CD4-positive, alpha-beta T cell treated with Interleukin-6 at 100 ng/mL for 8 hours (primary cell): ENCODE measurements around the gene RPL31.
"Not testable (repeated sequence)": the region's sequence is repeated elsewhere in the genome, so short reads cannot be mapped to it uniquely, and the experiment has no call there.

Source experiments
- DNase-seq: peaks from one replicate; pipeline ENCODE4 v3.0.0-alpha.2; 2020; ENCODE audit warnings: mixed read lengths, low spot score

The RPL31 gene

GRCh38 chr2:101026923-101027469, 24.9 kb downstream of the RPL31 start:
- no peak for DNase-seq

GRCh38 chr2:101027852-101028251, 25.8 kb downstream of the RPL31 start:
- no peak for DNase-seq

- DNase-seq: no peak
These were observed 28.9 kb downstream of the RPL31 start for GRCh38 chr2:101030866-101031554.

GRCh38 chr2:101032084-101032776, 30.1 kb downstream of the RPL31 start:
- no peak for DNase-seq

GRCh38 chr2:101036562-101036961, 34.5 kb downstream of the RPL31 start:
- no peak for DNase-seq

- no peak for DNase-seq
These were observed 35.2 kb downstream of the RPL31 start for GRCh38 chr2:101037161-101037755.

- no peak for DNase-seq
These were observed 36.6 kb downstream of the RPL31 start for GRCh38 chr2:101038455-101039255.

GRCh38 chr2:101040072-101040471, 38.0 kb downstream of the RPL31 start:
- no peak for DNase-seq

- no peak for DNase-seq
These were observed 38.7 kb downstream of the RPL31 start for GRCh38 chr2:101040761-101041160.

GRCh38 chr2:101041413-101041812, 39.3 kb downstream of the RPL31 start:
- DNase-seq: no peak

- no peak for DNase-seq
These were observed 43.2 kb downstream of the RPL31 start for GRCh38 chr2:101045330-101045729.

- no peak for DNase-seq
These were observed 45.1 kb downstream of the RPL31 start for GRCh38 chr2:101047075-101047766.

GRCh38 chr2:101047774-101048173, 45.7 kb downstream of the RPL31 start:
- no peak for DNase-seq

GRCh38 chr2:101048756-101049155, 46.7 kb downstream of the RPL31 start:
- no peak for DNase-seq

GRCh38 chr2:101050886-101051285, 48.8 kb downstream of the RPL31 start:
- not testable (repeated sequence) for DNase-seq

GRCh38 chr2:101052147-101052546, 50.1 kb downstream of the RPL31 start:
- DNase-seq: no peak

GRCh38 chr2:101053117-101053516, 51.0 kb downstream of the RPL31 start:
- DNase-seq: no peak
